HepG2 (cell line): ENCODE results near the gene TMCC1. TPM values are rescaled to one million over a fixed set of nuclear protein-coding genes. Genes with fewer than 3 reads are reported as not detected.

Source experiments
- ATAC-seq: fragments of 200-7000 bp; cut with Tn5 transposase; 3 replicates; pipeline ENCODE4 v1.9.1; 2020; ENCODE audit warnings: mild to moderate bottlenecking, moderate library complexity
- BruUV-seq: library from RNA; stranded (reverse); fragments of 400-500 nt; replicated peaks from 2 replicates; lab custom pipeline; 2021; lab: Mats Ljungman, UMichigan
- CTCF ChIA-PET: fragments of 300-600 bp; formaldehyde crosslinking; extraction: SDS; loops from one replicate; lab custom pipeline; 2021; ENCODE audit warnings: low total read pairs, inconsistent platforms, low intra/inter-chr PET ratio; lab: Yijun Ruan, JAX
- POLR2A ChIA-PET: fragments of 350-600 bp; sonication (Branson Sonifier 250); formaldehyde crosslinking; loops from one replicate; lab custom pipeline; 2020; ENCODE audit warnings: antibody characterized with exemption, inconsistent platforms; lab: Yijun Ruan, JAX
- DNase-seq: peaks from one replicate; pipeline ENCODE4 v3.0.0-alpha.2; 2015; ENCODE audit warnings: low spot score
- FAIRE-seq: peaks from 3 replicates; lab custom pipeline; 2011; peaks lifted over from hg19 to GRCh38; lab: Jason Lieb, UNC
- H2AFZ ChIP-seq: one replicate; pipeline ENCODE4 v1.6.1; 2011; ENCODE audit warnings: low read length, inconsistent platforms
- H3K27ac ChIP-seq: fragments of 300-600 bp; 3 replicates; pipeline ENCODE4 v1.8.0; 2011; ENCODE audit warnings: mixed run types, mild to moderate bottlenecking, mixed read lengths, low read length, inconsistent platforms; ENCODE audit not compliant: insufficient read depth; ENCODE audit errors: extremely low read length
- H3K27me3 ChIP-seq, 2 experiments: fragments of 200-600 bp in 1 of 2; 2 replicates in 1 of 2; 3 replicates in 1 of 2; pipeline versions ENCODE4 v1.6.0 to v1.8.0; 2011; ENCODE audit warnings: low read length in 2 of 2, mild to moderate bottlenecking in 2 of 2, moderate library complexity in 2 of 2, inconsistent platforms in 1 of 2; ENCODE audit not compliant: insufficient read depth in 2 of 2, control insufficient read depth in 1 of 2
- H3K36me3 ChIP-seq, 2 experiments: fragments of 200-600 bp in 1 of 2; replicated peaks in 1 of 2; 2 replicates in 1 of 2; 3 replicates in 1 of 2; pipeline versions ENCODE4 v1.5.1 to v1.8.0; 2011; ENCODE audit warnings: low read length in 2 of 2, inconsistent platforms in 1 of 2; ENCODE audit not compliant: insufficient read depth in 2 of 2, control insufficient read depth in 1 of 2
- H3K4me1 ChIP-seq: 2 replicates; pipeline ENCODE4 v1.5.1; 2012; ENCODE audit warnings: low read length, inconsistent platforms; ENCODE audit not compliant: insufficient read depth
- H3K4me2 ChIP-seq: 2 replicates; pipeline ENCODE4 v1.6.0; 2011; ENCODE audit warnings: low read depth, low read length, inconsistent platforms
- H3K4me3 ChIP-seq, 3 experiments: fragments of 200-600 bp in 1 of 3; sonication (generic), shearing (Covaris generic) in 1 of 3; replicated peaks in 1 of 3; 2 replicates each; pipeline ENCODE4 v1.5.1; 2011 to 2016; ENCODE audit warnings: low read length in 3 of 3, inconsistent platforms in 2 of 3, low read depth in 2 of 3, mild to moderate bottlenecking in 2 of 3, control low read depth in 1 of 3, mixed read lengths in 1 of 3; ENCODE audit not compliant: insufficient read depth in 1 of 3
- H3K79me2 ChIP-seq: one replicate; pipeline ENCODE4 v1.6.1; 2011; ENCODE audit warnings: low read length, inconsistent platforms; ENCODE audit not compliant: insufficient read depth
- H3K9ac ChIP-seq: 2 replicates; pipeline ENCODE4 v1.6.0; 2011; ENCODE audit warnings: mild to moderate bottlenecking, low read depth, low read length, inconsistent platforms; ENCODE audit not compliant: insufficient read depth
- H3K9me3 ChIP-seq: 2 replicates; pipeline ENCODE4 v1.5.1; 2012; ENCODE audit warnings: mild to moderate bottlenecking, low read length
- H4K20me1 ChIP-seq: 2 replicates; pipeline ENCODE4 v1.6.0; 2011; ENCODE audit warnings: inconsistent platforms, mild to moderate bottlenecking, low read length, moderate library complexity; ENCODE audit not compliant: insufficient read depth
- ARNTL ChIP-seq: sonication (generic); formaldehyde crosslinking; IDR thresholded peaks from 2 replicates; pipeline ENCODE4 v1.4.0; 2020; ENCODE audit warnings: mild to moderate bottlenecking, missing genetic modification reagents
- MEIS1 ChIP-seq: sonication (generic); formaldehyde crosslinking; IDR thresholded peaks from 2 replicates; pipeline ENCODE4 v1.9.0; 2021; ENCODE audit warnings: mild to moderate bottlenecking, missing genetic modification reagents, moderate library complexity, borderline replicate concordance
- ZNF280B ChIP-seq: sonication (generic); formaldehyde crosslinking; IDR thresholded peaks from 2 replicates; pipeline ENCODE4 v1.5.0; 2020; ENCODE audit warnings: missing genetic modification reagents, mild to moderate bottlenecking, borderline replicate concordance
- ZNF562 ChIP-seq: sonication (generic); formaldehyde crosslinking; IDR thresholded peaks from 2 replicates; pipeline ENCODE4 v1.8.0; 2022; ENCODE audit warnings: missing genetic modification reagents, borderline replicate concordance
- ZNF614 ChIP-seq: IDR thresholded peaks from 2 replicates; pipeline ENCODE4 v1.6.1; 2018; ENCODE audit warnings: missing biosample characterization, missing genetic modification reagents, inconsistent platforms, borderline replicate concordance
- ZNF740 ChIP-seq: sonication (generic); formaldehyde crosslinking; IDR thresholded peaks from 2 replicates; pipeline ENCODE4 v1.4.0; 2020; ENCODE audit warnings: missing genetic modification reagents
- WGBS: methylation state at CpG from one replicate; pipeline ENCODE4 v1.1.6; 2017; ENCODE audit warnings: low lambda C conversion rate; 5-methylcytosine and 5-hydroxymethylcytosine counted together
- in situ Hi-C: cut with HindIII; loops from 2 replicates; pipeline ENCODE4 v1.10.0; 2017; ENCODE audit warnings: low pct_unique_long_range_greater_than_20kb; ENCODE audit not compliant: extremely low pct_ligation_motif_present
- intact Hi-C: fragments of 100-400 bp; cut with micrococcal nuclease; formaldehyde crosslinking; loops from one replicate; pipeline ENCODE4 v1.10.0; 2022; ENCODE audit not compliant: unreplicated experiment
- polyA plus RNA-seq, 8 experiments: library from polyadenylated mRNA; depleted of rRNA in 3 of 8; stranded (reverse) in 7 of 8; unstranded in 1 of 8; fragments of >200 nt; fragmentation: Illumina TruSeq in 4 of 8; extraction: Trizol in 4 of 8; gene quantifications; 2 replicates each; pipeline versions ENCODE4 v1.2.1 to v1.2.3, GENCODE V29; 2011 to 2016; ENCODE audit warnings: low read depth in 4 of 8, missing spikeins in 1 of 8, mixed read lengths in 1 of 8; ENCODE audit not compliant: insufficient read depth in 1 of 8
- total RNA-seq, 5 experiments: library from RNA; depleted of rRNA; stranded (reverse); fragments of >200 nt; fragmentation: Illumina TruSeq; extraction: Trizol; gene quantifications; 2 replicates each; pipeline ENCODE4 v1.2.3, GENCODE V29; 2016; ENCODE audit warnings: low read depth in 1 of 5
- TF ChIP-seq, protein P1 (sequence below), 2 experiments: sonication (generic) in 1 of 2; formaldehyde crosslinking in 1 of 2; IDR thresholded peaks; 2 replicates each; pipeline versions ENCODE4 v1.5.1 to v1.6.1; 2011 to 2020; ENCODE audit warnings: borderline replicate concordance in 1 of 2, low read depth in 1 of 2, low read length in 1 of 2, mild to moderate bottlenecking in 1 of 2, missing genetic modification reagents in 1 of 2, moderate library complexity in 1 of 2
- TF ChIP-seq, protein P2 (sequence below): sonication (generic); formaldehyde crosslinking; IDR thresholded peaks from 2 replicates; pipeline ENCODE4 v1.5.0; 2020; ENCODE audit warnings: missing genetic modification reagents
- TF ChIP-seq, protein P3 (sequence below): sonication (generic); formaldehyde crosslinking; IDR thresholded peaks from 2 replicates; pipeline ENCODE4 v1.4.0; 2020; ENCODE audit warnings: missing genetic modification reagents

The TMCC1 gene
- total and polyA plus RNA-seq, 2 of the 13 experiments (the other 11 are each of a cell fraction or from before 2014, with no cell fraction given), result 12.1 to 264 TPM

DNA sequence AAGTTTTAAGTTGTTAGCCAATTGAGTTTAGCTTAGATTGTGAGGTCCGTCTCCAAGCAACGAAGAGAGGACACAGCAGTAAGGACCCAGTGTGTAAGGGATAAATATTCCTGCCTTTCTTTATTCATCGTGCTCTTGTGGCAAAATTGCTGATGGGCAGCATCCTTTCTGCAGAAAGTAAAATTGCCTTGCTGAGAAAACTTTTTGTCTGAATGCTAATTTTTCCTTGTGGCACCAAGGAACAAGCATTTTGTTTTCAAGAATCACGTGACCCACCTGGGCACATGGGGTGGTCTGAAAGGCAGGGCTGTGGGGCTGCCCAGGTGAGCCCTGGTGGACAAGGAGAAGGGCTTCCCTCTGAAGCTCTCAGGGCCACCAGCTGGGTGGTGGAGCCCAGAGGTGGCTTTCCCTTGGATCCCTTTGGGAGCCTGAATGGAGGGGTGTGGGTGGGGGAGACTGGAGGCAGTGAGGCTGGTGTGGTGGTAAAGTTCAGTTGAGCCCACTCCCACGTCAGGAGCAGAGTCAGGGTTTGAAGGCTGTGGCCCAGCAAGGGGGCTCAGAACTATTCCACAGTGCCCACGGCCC lies 24.0 kb upstream of the TMCC1 start:
- no TSS peak for BruUV-seq
- ChIA-PET POLR2A (interaction anchor here (0.7 kb wide), 1 partner anchor 15 kb away, joined by 3 read pairs; no protein-coding TSS in a partner anchor), CTCF (no interaction called here)
- Histone ChIP-seq H3K27me3 (peaks cover 0 to 2% of the 10 kb centered on the region in 2 experiments; a peak in 1 of 5 replicates), H3K9ac (no peak overlapping the region), H2AFZ (no peak overlapping the region), H3K9me3 (peaks cover 26% of the 10 kb centered on the region), H3K79me2 (no peaks in the 10 kb centered on the region), H3K4me3 (no peak overlapping the region), H3K27ac (no peak overlapping the region), H3K36me3 (no peaks in the 10 kb centered on the region), H3K4me2 (peak overlapping the region; percentile 34; the same call in 1 of the 2 replicates), H4K20me1 (no peaks in the 10 kb centered on the region), H3K4me1 (0 out of 2 replicates have a peak, but pooled peaks cover 8% of the 10 kb centered on the region)
- ATAC-seq, result no peak
- WGBS, result 26% methylated on average over 4 of the region's 6 CpGs
- intact Hi-C loops, result no loop called here
- FAIRE-seq, result no peak
- no peak for DNase-seq
- in situ Hi-C loops, result no loop called here
- TF ChIP-seq, protein P1, sequence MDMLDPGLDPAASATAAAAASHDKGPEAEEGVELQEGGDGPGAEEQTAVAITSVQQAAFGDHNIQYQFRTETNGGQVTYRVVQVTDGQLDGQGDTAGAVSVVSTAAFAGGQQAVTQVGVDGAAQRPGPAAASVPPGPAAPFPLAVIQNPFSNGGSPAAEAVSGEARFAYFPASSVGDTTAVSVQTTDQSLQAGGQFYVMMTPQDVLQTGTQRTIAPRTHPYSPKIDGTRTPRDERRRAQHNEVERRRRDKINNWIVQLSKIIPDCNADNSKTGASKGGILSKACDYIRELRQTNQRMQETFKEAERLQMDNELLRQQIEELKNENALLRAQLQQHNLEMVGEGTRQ (IDR thresholded peaks at IDR 0.05; ENCODE audit: low read depth, low read length), result 0 out of 2 replicates have a peak, but pooled peaks have one; percentile 21
- TF ChIP-seq, protein P1 (CRISPR knock-in tag; IDR thresholded peaks at IDR 0.05; ENCODE audit: borderline replicate concordance), result no peak
- no peak for TF ChIP-seq ARNTL (CRISPR knock-in tag)
- no peak for TF ChIP-seq MEIS1 (CRISPR knock-in tag)
- TF ChIP-seq, protein P2, sequence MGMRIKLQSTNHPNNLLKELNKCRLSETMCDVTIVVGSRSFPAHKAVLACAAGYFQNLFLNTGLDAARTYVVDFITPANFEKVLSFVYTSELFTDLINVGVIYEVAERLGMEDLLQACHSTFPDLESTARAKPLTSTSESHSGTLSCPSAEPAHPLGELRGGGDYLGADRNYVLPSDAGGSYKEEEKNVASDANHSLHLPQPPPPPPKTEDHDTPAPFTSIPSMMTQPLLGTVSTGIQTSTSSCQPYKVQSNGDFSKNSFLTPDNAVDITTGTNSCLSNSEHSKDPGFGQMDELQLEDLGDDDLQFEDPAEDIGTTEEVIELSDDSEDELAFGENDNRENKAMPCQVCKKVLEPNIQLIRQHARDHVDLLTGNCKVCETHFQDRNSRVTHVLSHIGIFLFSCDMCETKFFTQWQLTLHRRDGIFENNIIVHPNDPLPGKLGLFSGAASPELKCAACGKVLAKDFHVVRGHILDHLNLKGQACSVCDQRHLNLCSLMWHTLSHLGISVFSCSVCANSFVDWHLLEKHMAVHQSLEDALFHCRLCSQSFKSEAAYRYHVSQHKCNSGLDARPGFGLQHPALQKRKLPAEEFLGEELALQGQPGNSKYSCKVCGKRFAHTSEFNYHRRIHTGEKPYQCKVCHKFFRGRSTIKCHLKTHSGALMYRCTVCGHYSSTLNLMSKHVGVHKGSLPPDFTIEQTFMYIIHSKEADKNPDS (CRISPR knock-in tag), result no peak
- TF ChIP-seq ZNF280B (CRISPR knock-in tag), result peak; percentile 53; the same call in 1 of the 2 replicates
- no peak for TF ChIP-seq ZNF740
- peak; percentile 74 for TF ChIP-seq ZNF614 (CRISPR knock-in tag)
- TF ChIP-seq ZNF562 (CRISPR knock-in tag), result peak; percentile 99
- TF ChIP-seq, protein P3, sequence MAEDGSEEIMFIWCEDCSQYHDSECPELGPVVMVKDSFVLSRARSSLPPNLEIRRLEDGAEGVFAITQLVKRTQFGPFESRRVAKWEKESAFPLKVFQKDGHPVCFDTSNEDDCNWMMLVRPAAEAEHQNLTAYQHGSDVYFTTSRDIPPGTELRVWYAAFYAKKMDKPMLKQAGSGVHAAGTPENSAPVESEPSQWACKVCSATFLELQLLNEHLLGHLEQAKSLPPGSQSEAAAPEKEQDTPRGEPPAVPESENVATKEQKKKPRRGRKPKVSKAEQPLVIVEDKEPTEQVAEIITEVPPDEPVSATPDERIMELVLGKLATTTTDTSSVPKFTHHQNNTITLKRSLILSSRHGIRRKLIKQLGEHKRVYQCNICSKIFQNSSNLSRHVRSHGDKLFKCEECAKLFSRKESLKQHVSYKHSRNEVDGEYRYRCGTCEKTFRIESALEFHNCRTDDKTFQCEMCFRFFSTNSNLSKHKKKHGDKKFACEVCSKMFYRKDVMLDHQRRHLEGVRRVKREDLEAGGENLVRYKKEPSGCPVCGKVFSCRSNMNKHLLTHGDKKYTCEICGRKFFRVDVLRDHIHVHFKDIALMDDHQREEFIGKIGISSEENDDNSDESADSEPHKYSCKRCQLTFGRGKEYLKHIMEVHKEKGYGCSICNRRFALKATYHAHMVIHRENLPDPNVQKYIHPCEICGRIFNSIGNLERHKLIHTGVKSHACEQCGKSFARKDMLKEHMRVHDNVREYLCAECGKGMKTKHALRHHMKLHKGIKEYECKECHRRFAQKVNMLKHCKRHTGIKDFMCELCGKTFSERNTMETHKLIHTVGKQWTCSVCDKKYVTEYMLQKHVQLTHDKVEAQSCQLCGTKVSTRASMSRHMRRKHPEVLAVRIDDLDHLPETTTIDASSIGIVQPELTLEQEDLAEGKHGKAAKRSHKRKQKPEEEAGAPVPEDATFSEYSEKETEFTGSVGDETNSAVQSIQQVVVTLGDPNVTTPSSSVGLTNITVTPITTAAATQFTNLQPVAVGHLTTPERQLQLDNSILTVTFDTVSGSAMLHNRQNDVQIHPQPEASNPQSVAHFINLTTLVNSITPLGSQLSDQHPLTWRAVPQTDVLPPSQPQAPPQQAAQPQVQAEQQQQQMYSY, result no peak
